ENCODE data around the gene HIPK2.
"Not testable (repeated sequence)": the region's sequence is repeated elsewhere in the genome, so short reads cannot be mapped to it uniquely, and the experiment has no call there.

The HIPK2 gene

GRCh38 chr7:139611556-139611955 lies 166.2 kb downstream of the HIPK2 start:
- not testable (repeated sequence) for DNase-seq

GRCh38 chr7:139610595-139610994 lies 167.2 kb downstream of the HIPK2 start:
- DNase-seq: no peak

GRCh38 chr7:139603896-139604295 lies 173.9 kb downstream of the HIPK2 start:
- no peak for DNase-seq

- no peak for DNase-seq
These were observed 174.5 kb downstream of the HIPK2 start for GRCh38 chr7:139603282-139603681.

- DNase-seq: no peak
These were observed 175.6 kb downstream of the HIPK2 start for GRCh38 chr7:139602143-139602722.

- no peak for DNase-seq
These were observed 176.6 kb downstream of the HIPK2 start for GRCh38 chr7:139601176-139601575.

- DNase-seq: no peak
These were observed 177.5 kb downstream of the HIPK2 start for GRCh38 chr7:139600306-139600705.

GRCh38 chr7:139598642-139599041 lies 179.2 kb downstream of the HIPK2 start:
- no peak for DNase-seq

GRCh38 chr7:139597028-139597427 lies 180.8 kb downstream of the HIPK2 start:
- DNase-seq: no peak

- no peak for DNase-seq
These were observed 181.2 kb downstream of the HIPK2 start for GRCh38 chr7:139596626-139597025.

GRCh38 chr7:139595806-139596205 lies 182.0 kb downstream of the HIPK2 start:
- DNase-seq: no peak

GRCh38 chr7:139594911-139595476 lies 182.8 kb downstream of the HIPK2 start:
- no peak for DNase-seq

GRCh38 chr7:139594090-139594489 lies 183.7 kb downstream of the HIPK2 start:
- no peak for DNase-seq

- DNase-seq: no peak
These were observed 184.9 kb downstream of the HIPK2 start for GRCh38 chr7:139592801-139593461.

GRCh38 chr7:139591550-139592195 lies 186.1 kb downstream of the HIPK2 start:
- no peak for DNase-seq

- DNase-seq: no peak
These were observed 188.3 kb downstream of the HIPK2 start for GRCh38 chr7:139589474-139589873.

GRCh38 chr7:139588632-139589031 lies 189.2 kb downstream of the HIPK2 start:
- DNase-seq: no peak

- DNase-seq: no peak
These were observed 190.3 kb downstream of the HIPK2 start for GRCh38 chr7:139587535-139587934.

- no peak for DNase-seq
These were observed 191.5 kb downstream of the HIPK2 start for GRCh38 chr7:139586286-139586685.

GRCh38 chr7:139585042-139585441 lies 192.8 kb downstream of the HIPK2 start:
- no peak for DNase-seq

GRCh38 chr7:139583826-139584553 lies 193.8 kb downstream of the HIPK2 start:
- DNase-seq: no peak

GRCh38 chr7:139582671-139583155 lies 195.1 kb downstream of the HIPK2 start:
- DNase-seq: no peak

GRCh38 chr7:139582130-139582650 lies 195.6 kb downstream of the HIPK2 start:
- DNase-seq: no peak

Data from NCI-H2081 treated with DMSO at 0.1 percent for 48 hours (cell line).